GM11168 (cell line): Measurements from ENCODE around the gene MYO1H.

ENCODE experiments used
- in situ Hi-C: fragments of 300-500 bp; cut with MboI; formaldehyde crosslinking; loops from one replicate; pipeline ENCODE4 v1.12.0; 2022; ENCODE audit warnings: low sequenced_read_pairs; ENCODE audit not compliant: unreplicated experiment

Gene MYO1H

DNA sequence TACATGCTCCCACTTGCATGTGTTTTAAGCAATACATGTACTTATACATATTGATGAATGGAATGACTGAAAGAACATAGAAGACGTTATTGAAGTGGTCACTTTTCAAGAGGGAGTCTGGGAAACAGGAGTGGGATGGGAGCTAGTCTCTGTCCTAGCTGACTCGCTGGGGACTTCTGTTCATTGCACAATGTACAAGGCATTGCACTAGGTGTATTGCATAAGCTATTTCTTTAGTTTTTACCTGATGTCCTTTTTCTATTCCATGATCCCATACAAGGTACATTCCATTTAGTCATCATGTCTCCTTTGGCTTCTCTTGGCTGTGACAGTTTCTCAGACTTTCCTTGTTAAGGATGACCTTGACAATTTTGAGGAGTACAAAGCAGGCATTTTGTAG is 4.0 kb upstream of the MYO1H start:
- in situ Hi-C loops: no loop called here

- in situ Hi-C loops: no loop called here
Measured at GRCh38 chr12:109345428-109345827, 2.3 kb upstream of the MYO1H start.

DNA sequence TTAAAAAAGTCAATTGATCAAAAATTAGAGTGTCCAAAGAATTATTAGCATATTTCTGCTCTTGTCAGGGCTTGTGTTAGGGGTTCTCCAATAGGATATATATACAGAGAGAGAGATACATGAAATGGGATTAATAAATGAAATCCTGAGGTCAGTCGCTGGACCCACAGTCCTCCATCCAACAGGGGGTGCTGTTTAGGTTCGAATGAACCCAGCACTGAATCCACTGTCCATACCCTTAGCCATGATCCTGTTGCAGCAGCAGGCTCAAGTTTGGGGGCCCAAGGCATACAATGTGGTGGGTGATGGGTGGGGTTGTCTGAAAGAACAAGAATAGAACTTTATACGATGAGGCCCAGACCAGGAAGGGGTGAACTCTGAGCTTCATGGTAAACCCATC is 780 bp upstream of the MYO1H start:
- in situ Hi-C loops: no loop called here

DNA sequence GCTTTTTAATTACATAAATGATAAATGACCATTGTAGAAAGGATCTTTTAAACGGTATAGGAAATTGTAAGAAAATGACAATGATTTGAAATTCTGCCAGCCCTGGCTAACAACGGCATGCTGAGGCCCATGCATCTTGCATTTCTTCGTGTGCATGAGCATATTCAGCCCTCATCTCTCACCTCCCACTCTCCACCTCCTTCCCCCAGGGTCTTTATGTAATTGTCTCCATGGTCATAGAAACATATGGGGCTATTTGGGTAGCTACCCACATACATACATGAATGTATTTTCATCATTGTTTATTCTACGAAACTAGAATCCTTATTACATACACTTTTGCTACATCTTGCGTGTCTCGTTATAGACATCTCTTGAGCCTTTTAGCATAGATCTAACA is 4.5 kb downstream of the MYO1H start:
- in situ Hi-C loops: no loop called here

- in situ Hi-C loops: no loop called here
Measured at GRCh38 chr12:109356577-109356976, 8.9 kb downstream of the MYO1H start.

DNA sequence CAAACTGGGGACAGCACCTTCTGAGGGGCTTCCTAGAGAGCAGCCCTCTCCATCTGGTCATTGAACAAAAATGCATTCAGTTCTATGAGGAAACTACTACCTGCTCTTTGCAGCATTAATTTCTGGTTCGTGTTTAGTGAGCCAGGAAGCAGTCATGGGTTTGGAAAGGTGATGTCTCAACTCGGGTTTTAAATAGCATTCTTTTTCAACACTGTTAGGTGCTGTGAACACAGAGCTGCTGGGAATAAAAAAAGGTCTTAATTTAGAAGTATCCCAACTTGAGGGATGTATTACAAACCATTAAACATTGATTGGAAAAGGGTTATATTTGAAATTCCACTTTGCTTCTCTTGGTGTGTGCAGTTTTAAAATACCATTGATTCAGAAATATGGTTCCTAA is 9.3 kb downstream of the MYO1H start:
- in situ Hi-C loops: no loop called here

GRCh38 chr12:109358154-109358869 is 10.6 kb downstream of the MYO1H start:
- in situ Hi-C loops: no loop called here

GRCh38 chr12:109359131-109359690 is 11.5 kb downstream of the MYO1H start:
- in situ Hi-C loops: no loop called here

DNA sequence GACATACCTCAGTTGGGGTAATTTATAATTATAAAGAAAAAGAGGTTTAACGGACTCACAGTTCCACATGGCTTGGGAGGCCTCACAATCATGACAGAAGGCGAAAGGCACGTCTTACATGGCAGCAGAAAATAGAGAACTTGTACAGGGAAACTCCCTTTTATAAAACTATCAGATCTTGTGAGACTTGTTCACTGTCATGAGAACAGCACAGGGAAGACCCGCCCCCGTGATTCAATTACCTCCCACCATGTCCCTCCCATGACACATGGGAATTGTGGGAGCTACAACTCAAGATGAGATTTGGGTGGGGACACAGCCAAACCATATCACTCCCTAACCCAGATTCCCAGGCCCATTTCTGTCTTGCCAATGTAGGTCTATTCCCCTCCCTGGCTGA is 22.1 kb downstream of the MYO1H start:
- in situ Hi-C loops: no loop called here

- in situ Hi-C loops: no loop called here
Measured at GRCh38 chr12:109377139-109377685, 29.5 kb downstream of the MYO1H start.

GRCh38 chr12:109378569-109378968 is 30.9 kb downstream of the MYO1H start:
- in situ Hi-C loops: no loop called here

DNA sequence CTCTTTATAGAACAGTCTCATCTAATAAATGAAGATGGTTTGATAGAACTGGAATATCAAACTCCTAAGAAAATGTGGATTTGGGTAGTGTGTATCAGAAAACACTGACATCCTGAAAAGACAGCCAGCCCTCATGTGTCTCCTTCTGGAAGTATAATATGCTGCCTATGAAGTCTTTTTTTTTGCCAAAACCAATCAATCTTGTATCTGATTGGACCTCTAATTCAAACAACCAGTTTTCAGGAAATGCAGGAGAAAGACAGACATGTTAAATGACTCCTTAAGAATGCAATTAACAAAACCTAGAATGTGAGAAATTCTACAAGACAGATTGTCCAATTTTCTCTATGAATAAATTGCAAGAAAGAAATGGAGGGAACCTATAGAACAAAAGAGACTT is 34.3 kb downstream of the MYO1H start:
- in situ Hi-C loops: no loop called here

DNA sequence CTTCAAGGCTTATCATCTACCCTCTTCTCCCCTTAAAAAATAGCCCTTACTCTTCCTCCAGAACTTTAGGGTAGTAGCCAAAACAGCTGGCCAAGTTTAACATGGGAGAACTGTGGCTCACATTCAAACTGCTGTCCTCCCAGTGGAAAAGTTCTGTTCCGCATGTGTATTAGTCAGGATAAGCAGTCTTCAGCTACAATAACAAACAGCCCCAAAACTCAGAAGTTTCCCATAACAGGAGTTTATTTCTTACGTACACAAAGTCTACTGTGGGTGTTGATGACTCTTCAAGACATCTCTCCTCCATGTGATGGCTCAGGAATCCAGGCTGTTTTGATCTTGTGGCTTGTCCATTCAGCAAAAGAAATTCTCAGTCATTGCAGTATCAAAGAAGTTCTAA is 35.5 kb downstream of the MYO1H start:
- in situ Hi-C loops: no loop called here

DNA sequence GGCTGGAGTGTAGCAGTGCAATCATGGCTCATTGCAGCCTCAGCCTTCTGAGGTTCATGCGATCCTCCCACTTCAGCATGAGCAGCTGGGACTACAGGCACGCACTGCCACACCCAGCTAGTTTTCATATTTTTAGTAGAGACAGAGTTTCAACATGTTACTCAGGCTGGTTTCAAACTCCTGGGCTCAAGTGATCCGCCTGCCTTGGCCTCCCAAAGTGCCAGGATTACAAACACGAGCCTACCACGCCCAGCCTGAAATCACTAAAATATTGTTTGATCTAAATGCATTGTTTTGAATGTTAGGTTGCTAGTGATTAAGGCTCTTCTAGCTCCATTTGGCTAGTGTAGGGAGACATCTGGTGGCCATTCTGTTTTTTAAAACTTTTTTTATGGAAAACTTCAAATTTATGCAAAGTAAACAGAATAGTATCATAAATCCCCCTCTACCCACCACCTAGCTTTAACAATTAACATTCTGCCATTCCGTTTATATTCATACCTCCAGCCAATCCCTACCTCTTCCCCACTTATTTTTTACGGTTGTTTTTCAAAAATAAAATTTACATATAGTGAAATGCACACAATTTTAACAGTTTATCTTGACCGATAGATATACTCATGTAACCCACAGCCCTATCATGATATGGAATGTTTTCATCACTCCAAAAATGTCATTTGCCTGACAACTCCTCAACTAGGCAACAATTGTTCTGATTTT is 37.8 kb downstream of the MYO1H start:
- in situ Hi-C loops: no loop called here

- in situ Hi-C loops: no loop called here
Measured at GRCh38 chr12:109386059-109386433, 38.3 kb downstream of the MYO1H start.

DNA sequence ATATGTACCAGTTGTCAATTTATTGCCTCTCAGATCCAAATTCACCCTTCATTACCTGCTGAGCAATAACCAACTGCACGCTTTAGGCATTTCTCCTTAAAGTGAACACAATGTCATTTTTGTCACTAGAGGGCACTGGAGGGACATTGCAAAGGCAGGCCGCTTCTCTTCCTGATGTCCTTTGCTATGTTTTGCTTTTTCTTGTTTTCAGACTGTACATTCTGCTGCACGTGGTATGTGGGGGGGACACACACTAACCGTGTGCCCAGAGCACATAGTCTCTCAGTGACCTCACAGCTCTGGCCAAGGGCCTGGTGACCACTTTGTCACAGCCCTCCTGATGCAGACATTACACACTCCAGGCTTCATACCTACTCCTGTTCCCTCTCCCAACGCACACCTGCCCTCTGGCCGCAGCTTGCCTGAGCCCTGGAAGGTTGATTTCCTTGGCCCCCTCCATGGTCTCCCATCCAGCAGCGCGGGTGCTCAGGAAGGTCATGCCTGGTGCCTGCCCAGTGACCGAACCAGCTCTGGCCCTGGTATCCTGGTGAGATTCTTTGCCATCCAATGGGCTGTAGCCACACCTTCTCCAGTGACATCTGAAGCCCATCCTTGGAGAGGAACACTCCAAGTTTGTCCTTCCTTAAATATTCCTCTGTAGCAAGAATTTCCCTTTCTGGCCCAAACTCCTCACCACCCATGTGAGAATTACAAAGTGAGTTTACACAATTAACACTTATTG is 39.9 kb downstream of the MYO1H start:
- in situ Hi-C loops: no loop called here

GRCh38 chr12:109388167-109388563 is 40.5 kb downstream of the MYO1H start:
- in situ Hi-C loops: no loop called here

DNA sequence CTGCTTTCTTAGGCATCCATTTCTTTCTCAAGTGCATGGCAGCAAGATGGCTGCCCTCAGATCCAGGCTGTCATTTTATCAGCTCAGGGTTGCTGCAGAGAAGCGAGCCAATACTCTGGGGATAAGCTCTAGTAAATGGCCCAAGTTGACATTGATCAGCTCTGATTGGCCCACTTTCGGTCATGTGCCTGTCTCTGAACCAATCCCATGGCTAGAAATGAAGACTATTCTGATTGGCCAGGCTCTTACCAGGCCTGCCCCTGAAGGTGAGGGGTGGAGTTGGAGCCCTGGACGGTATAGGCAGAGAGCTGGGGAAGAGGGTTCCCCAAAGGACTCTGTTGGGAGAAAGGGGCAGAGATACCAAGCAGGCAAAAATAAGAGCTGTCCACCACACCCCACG is 41.4 kb downstream of the MYO1H start:
- in situ Hi-C loops: no loop called here

- in situ Hi-C loops: loop anchor here (5.0 to 10.0 kb wide), 2 partner anchors 129 to 276 kb away; partner anchors contain the start of gene ACACB
Measured at GRCh38 chr12:109393437-109394345, 46.0 kb downstream of the MYO1H start.

- in situ Hi-C loops: loop anchor here (5.0 to 10.0 kb wide), 2 partner anchors 130 to 278 kb away; partner anchors contain the start of gene ACACB
Measured at GRCh38 chr12:109394891-109395290, 47.2 kb downstream of the MYO1H start.
